K562 (cell line): Measurements from ENCODE around the gene TRAPPC4. TPM values are rescaled to one million over a fixed set of nuclear protein-coding genes. Genes with fewer than 3 reads are reported as not detected.

ENCODE experiments used
- CHD4 ChIP-seq: fragments of 200-600 bp; sonication (generic); IDR thresholded peaks from 3 replicates; pipeline ENCODE4 v1.6.1; 2012; ENCODE audit warnings: low read depth, mild to moderate bottlenecking, mixed read lengths, low read length, inconsistent platforms; ENCODE audit not compliant: insufficient read depth, insufficient replicate concordance, poor library complexity, severe bottlenecking
- CLOCK ChIP-seq: fragments of 250-450 bp; sonication (Bioruptor Pico); IDR thresholded peaks from 2 replicates; pipeline ENCODE4 v1.4.0; 2020; ENCODE audit warnings: mild to moderate bottlenecking, moderate library complexity, borderline replicate concordance
- FOXA3 ChIP-seq, 2 experiments: fragments of 450-650 bp in 1 of 2; sonication (generic) in 1 of 2; formaldehyde crosslinking; IDR thresholded peaks in 1 of 2; conservative IDR thresholded peaks in 1 of 2; 2 replicates each; pipeline versions ENCODE4 v1.4.0 to v1.8.0; 2020 to 2022; ENCODE audit warnings: mild to moderate bottlenecking in 2 of 2, missing genetic modification reagents in 1 of 2
- HNRNPLL ChIP-seq: fragments of 200-400 bp; formaldehyde crosslinking; IDR thresholded peaks from 2 replicates; pipeline ENCODE4 v1.6.1; 2017; ENCODE audit warnings: low read length, low read depth, mild to moderate bottlenecking; ENCODE audit not compliant: poor library complexity, severe bottlenecking
- NR4A1 ChIP-seq, 2 experiments: fragments of 250-450 bp in 1 of 2; fragments of 450-650 bp in 1 of 2; sonication (Bioruptor Pico) in 1 of 2; IDR thresholded peaks; 2 replicates each; pipeline versions ENCODE4 v1.4.0 to v1.6.1; 2016 to 2020; ENCODE audit warnings: mild to moderate bottlenecking in 2 of 2, missing compliant biosample characterization in 1 of 2, missing genetic modification characterization in 1 of 2, moderate library complexity in 1 of 2
- SMAD2 ChIP-seq: fragments of 150-350 bp; IDR thresholded peaks from 2 replicates; pipeline ENCODE4 v1.6.1; 2014; ENCODE audit warnings: low read depth, mild to moderate bottlenecking, low read length
- SNAPC5 ChIP-seq: fragments of 250-450 bp; sonication (Bioruptor Pico); IDR thresholded peaks from 2 replicates; pipeline ENCODE4 v1.8.0; 2021; ENCODE audit warnings: moderate library complexity, mild to moderate bottlenecking, inconsistent platforms
- SREBF1 ChIP-seq: fragments of 150-350 bp; IDR thresholded peaks from 2 replicates; pipeline ENCODE4 v1.6.1; 2014; ENCODE audit warnings: antibody characterized with exemption, low read depth, low read length, borderline replicate concordance
- U2AF2 ChIP-seq: fragments of 200-400 bp; formaldehyde crosslinking; optimal IDR thresholded peaks from 2 replicates; pipeline ENCODE3; 2017; ENCODE audit warnings: low read depth, mild to moderate bottlenecking, low read length
- YBX1 ChIP-seq: fragments of 450-650 bp; IDR thresholded peaks from 2 replicates; pipeline ENCODE4 v1.7.1; 2016; ENCODE audit warnings: mild to moderate bottlenecking
- ZBTB11 ChIP-seq, 3 experiments: fragments of 200-800 bp in 1 of 3; fragments of 250-450 bp in 1 of 3; fragments of 450-650 bp in 1 of 3; sonication (Bioruptor Pico) in 1 of 3; sonication (Bioruptor generic) in 1 of 3; formaldehyde crosslinking in 1 of 3; IDR thresholded peaks; 2 replicates each; pipeline versions ENCODE4 v1.6.1 to v1.8.0; 2016 to 2022; ENCODE audit warnings: mild to moderate bottlenecking in 2 of 3, missing genetic modification characterization in 2 of 3, missing compliant biosample characterization in 1 of 3, moderate library complexity in 1 of 3
- ZFP30 ChIP-seq: fragments of 250-450 bp; sonication (Bioruptor Pico); IDR thresholded peaks from 2 replicates; pipeline ENCODE4 v1.8.0; 2022; ENCODE audit warnings: moderate library complexity, mild to moderate bottlenecking, inconsistent platforms, borderline replicate concordance
- ZNF644 ChIP-seq: fragments of 200-800 bp; sonication (Bioruptor generic); IDR thresholded peaks from 2 replicates; pipeline ENCODE4 v1.6.1; 2016; ENCODE audit warnings: low read depth, missing genetic modification characterization, missing compliant biosample characterization
- polyA plus RNA-seq, 8 experiments: library from polyadenylated mRNA; depleted of rRNA in 4 of 8; stranded (reverse) in 5 of 8; unstranded in 3 of 8; fragments of >200 nt; fragmentation: Nextera tagmentation in 2 of 8; fragmentation: Illumina TruSeq in 1 of 8; extraction: Ambion mirVana in 2 of 8; extraction: Trizol in 1 of 8; gene quantifications; 2 replicates each; pipeline versions ENCODE4 v1.2.1 to v1.2.3, GENCODE V29; 2011 to 2014; ENCODE audit warnings: inconsistent platforms in 1 of 8, missing spikeins in 1 of 8
- total RNA-seq, 7 experiments: library from RNA; depleted of rRNA in 6 of 7; stranded (reverse); fragments of >200 nt in 6 of 7; fragmentation: Illumina TruSeq in 2 of 7; extraction: Trizol in 2 of 7; gene quantifications; 2 replicates each; pipeline versions ENCODE4 v1.2.1 to v1.2.3, GENCODE V29; 2011 to 2021; ENCODE audit warnings: low replicate concordance in 1 of 7
- TF ChIP-seq, protein P1 (sequence below): fragments of 450-650 bp; formaldehyde crosslinking; conservative IDR thresholded peaks from 2 replicates; pipeline ENCODE4 v1.4.0; 2022; ENCODE audit warnings: mild to moderate bottlenecking, missing genetic modification characterization

TRAPPC4 gene
- total and polyA plus RNA-seq, 9 of the 15 experiments (the other 6 are each of a cell fraction or from before 2014, with no cell fraction given): 121 to 524 (median 142) TPM

DNA sequence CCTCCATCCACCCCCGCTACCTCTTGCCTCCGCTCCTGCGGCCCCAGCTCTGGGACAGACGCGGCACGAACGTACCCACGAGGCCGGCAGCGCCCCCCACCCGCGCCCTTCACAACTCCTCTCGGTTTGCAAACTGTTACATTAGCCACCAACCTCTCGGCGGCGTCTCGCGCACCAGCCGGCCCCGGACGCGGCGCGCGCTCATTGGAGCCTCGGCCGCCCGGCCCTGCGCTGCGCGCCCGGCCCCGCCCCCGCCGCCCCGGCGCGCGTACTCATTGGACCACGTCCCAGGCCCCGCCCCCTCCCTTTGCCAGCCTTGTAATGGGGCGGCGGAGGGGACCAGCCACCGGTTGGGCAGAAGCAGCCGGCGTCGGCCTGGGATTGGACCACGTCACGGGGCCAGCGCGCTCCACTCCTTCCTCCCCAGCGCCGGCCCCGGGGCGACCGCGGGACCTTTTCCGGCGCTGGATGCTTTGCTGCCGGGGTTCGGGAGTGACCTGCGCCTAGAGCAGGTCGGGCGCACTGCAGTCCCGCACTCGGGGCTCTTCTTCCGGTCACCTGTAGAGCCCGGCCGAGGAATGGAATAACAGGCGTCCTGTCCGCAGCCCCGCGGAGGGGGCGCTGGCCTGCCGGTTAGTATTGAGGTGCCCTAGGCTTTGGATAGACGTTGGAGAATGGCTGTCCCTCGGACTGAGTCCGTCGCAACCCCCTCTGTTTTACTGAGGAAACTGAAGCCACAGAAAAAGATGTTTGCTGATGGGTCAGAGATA is 38.6 kb downstream of the TRAPPC4 start, which contains the start of gene HYOU1 (continued):
- peak; percentile 60 for TF ChIP-seq HNRNPLL
- TF ChIP-seq, protein P1, sequence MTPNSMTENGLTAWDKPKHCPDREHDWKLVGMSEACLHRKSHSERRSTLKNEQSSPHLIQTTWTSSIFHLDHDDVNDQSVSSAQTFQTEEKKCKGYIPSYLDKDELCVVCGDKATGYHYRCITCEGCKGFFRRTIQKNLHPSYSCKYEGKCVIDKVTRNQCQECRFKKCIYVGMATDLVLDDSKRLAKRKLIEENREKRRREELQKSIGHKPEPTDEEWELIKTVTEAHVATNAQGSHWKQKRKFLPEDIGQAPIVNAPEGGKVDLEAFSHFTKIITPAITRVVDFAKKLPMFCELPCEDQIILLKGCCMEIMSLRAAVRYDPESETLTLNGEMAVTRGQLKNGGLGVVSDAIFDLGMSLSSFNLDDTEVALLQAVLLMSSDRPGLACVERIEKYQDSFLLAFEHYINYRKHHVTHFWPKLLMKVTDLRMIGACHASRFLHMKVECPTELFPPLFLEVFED: no peak
- no peak for TF ChIP-seq U2AF2
- TF ChIP-seq FOXA3 (CRISPR knock-in tag; conservative IDR thresholded peaks at IDR 0.05 in 1 of 2, IDR thresholded peaks at IDR 0.05 in 1 of 2): peak; percentile 45 to 67; a peak in 1 of 4 replicates
- peak in 2 of 3 experiments; percentile 44 to 92; a peak in 3 of 6 replicates for TF ChIP-seq ZBTB11 (CRISPR knock-in tag; IDR thresholded peaks at IDR 0.05)
- TF ChIP-seq SREBF1: no peak
- TF ChIP-seq CHD4: no peak
- TF ChIP-seq YBX1: no peak
- no peak for TF ChIP-seq ZNF644 (tag)
- TF ChIP-seq SNAPC5 (CRISPR knock-in tag): no peak
- no peak for TF ChIP-seq ZFP30
- no peak for TF ChIP-seq CLOCK (CRISPR knock-in tag)
- no peak for TF ChIP-seq NR4A1 (CRISPR knock-in tag; IDR thresholded peaks at IDR 0.05)
- TF ChIP-seq NR4A1 (tag; IDR thresholded peaks at IDR 0.05): no peak
- TF ChIP-seq SMAD2: no peak
